Measurements from ENCODE around the gene JMJD7.

JMJD7 gene

GRCh38 chr15:41822471-41822870, 5.4 kb upstream of the JMJD7 start:
- DNase-seq (ENCODE audit: low read depth in 2 of 2): no peak

GRCh38 chr15:41822957-41823356, 4.9 kb upstream of the JMJD7 start:
- DNase-seq (ENCODE audit: low read depth in 2 of 2): no peak

- DNase-seq (ENCODE audit: low read depth in 2 of 2): no peak
Observed at GRCh38 chr15:41823502-41823901, 4.4 kb upstream of the JMJD7 start.

GRCh38 chr15:41824062-41824745, 3.7 kb upstream of the JMJD7 start:
- no peak for DNase-seq (ENCODE audit: low read depth in 2 of 2)

- DNase-seq (ENCODE audit: low read depth in 2 of 2): no peak
Observed at GRCh38 chr15:41825145-41825544, 2.7 kb upstream of the JMJD7 start.

GRCh38 chr15:41825572-41826535, 2.0 kb upstream of the JMJD7 start:
- DNase-seq (ENCODE audit: low read depth in 2 of 2): no peak

- DNase-seq (ENCODE audit: low read depth in 2 of 2): peak in 1 of 2 donors; percentile 6
Observed at GRCh38 chr15:41827290-41827879, 507 bp upstream of the JMJD7 start.

- DNase-seq (ENCODE audit: low read depth in 2 of 2): no peak
Observed at GRCh38 chr15:41828807-41829141, 882 bp downstream of the JMJD7 start.

GRCh38 chr15:41829959-41830646, 2.2 kb downstream of the JMJD7 start:
- no peak for DNase-seq (ENCODE audit: low read depth in 2 of 2)

GRCh38 chr15:41831291-41831690, 3.4 kb downstream of the JMJD7 start:
- peak in 1 of 2 donors; percentile 18 for DNase-seq (ENCODE audit: low read depth in 2 of 2)

GRCh38 chr15:41832208-41832607, 4.3 kb downstream of the JMJD7 start:
- DNase-seq (ENCODE audit: low read depth in 2 of 2): no peak

GRCh38 chr15:41832875-41833274, 5.0 kb downstream of the JMJD7 start:
- no peak for DNase-seq (ENCODE audit: low read depth in 2 of 2)

- DNase-seq (ENCODE audit: low read depth in 2 of 2): no peak
Observed at GRCh38 chr15:41834096-41834495, 6.2 kb downstream of the JMJD7 start.

- DNase-seq (ENCODE audit: low read depth in 2 of 2): no peak
Observed at GRCh38 chr15:41836073-41836472, 8.2 kb downstream of the JMJD7 start.

- no peak for DNase-seq (ENCODE audit: low read depth in 2 of 2)
Observed at GRCh38 chr15:41836713-41837454, 9.0 kb downstream of the JMJD7 start.

- DNase-seq (ENCODE audit: low read depth in 2 of 2): no peak
Observed at GRCh38 chr15:41838400-41838897, 10.6 kb downstream of the JMJD7 start, which contains the start of gene PLA2G4B. PLA2G4B (plus strand) TSS chr15:41838847; CDS start chr15:41838914, 67 bp downstream.

- no peak for DNase-seq (ENCODE audit: low read depth in 2 of 2)
Observed at GRCh38 chr15:41839781-41840491, 12.0 kb downstream of the JMJD7 start.

- DNase-seq (ENCODE audit: low read depth in 2 of 2): no peak
Observed at GRCh38 chr15:41840673-41841072, 12.8 kb downstream of the JMJD7 start.

- no peak for DNase-seq (ENCODE audit: low read depth in 2 of 2)
Observed at GRCh38 chr15:41841131-41841530, 13.2 kb downstream of the JMJD7 start.

- DNase-seq (ENCODE audit: low read depth in 2 of 2): no peak
Observed at GRCh38 chr15:41842229-41842628, 14.3 kb downstream of the JMJD7 start.

All from activated CD4-positive, alpha-beta T cell treated with anti-CD3 and anti-CD28 coated beads for 24 hours (primary cell).